HG02852 (cell line): ENCODE data around the gene R3HCC1L.

ENCODE experiments used
- ATAC-seq: cut with Tn5 transposase; IDR thresholded peaks from one replicate; pipeline ENCODE4 v1.9.1; 2021; ENCODE audit warnings: mild to moderate bottlenecking, moderate library complexity; ENCODE audit not compliant: unreplicated experiment

Gene R3HCC1L

DNA sequence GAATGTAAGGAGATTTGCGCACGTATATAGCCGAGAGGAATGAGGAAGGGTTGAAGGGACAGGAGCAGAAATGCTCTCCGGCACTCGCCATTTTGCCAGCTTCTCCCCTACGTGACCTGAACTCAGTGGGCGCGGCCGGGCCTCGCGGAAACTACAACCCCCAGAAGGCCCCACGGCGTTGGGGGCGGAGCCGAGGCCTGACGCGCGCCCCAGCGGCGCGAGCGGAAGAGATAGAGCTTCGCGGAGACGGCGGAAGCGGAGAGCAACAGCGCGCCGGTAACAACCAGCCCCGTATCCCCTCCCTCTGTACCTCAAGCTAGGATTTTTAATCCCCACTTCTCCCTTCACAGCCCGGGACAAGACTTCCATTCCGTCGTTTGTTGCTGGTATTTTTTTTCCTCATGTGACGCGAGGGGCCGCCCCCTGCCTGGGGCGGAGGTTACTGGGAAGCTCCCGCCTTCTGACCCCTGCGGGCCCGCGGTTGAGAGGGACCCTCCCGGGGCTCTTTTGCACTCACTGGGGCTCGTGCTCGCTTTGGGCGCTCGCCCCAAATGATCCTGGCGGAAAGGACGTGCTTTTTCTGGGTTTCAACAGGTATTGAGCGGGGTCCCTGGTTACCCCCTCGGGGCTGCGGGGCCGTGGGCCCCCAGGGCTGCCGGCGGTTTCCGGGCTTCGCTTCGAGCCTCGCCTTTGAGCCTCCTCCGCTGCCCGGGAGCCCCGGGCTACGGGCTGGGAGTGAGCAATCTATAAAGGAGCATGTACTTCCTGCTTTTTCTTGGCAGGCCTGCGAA is at the start of gene R3HCC1L:
TSS of gene R3HCC1L (plus strand) at position 227 of the 791 bp plus-strand sequence. CDS start 73,458 bp downstream, outside the sequence.
- peak; percentile 92 for ATAC-seq

DNA sequence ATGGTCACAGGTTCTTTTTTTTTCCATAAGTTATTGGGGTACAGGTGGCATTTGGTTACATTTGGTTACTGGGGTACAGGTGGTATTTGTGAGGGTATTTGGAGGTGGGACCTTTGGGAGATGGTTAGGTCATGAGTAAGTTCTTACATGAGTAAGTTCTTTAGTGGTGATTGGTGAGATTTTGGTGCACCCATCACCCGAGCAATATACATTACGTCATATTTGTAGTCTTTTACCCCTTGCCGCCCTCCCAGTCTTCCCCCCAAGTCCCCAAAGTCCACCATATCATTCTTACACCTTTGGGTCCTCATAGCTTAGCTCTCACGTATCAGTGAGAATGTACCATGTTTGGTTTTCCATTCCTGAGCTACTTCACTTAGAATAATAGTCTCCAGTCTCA is 49.2 kb upstream of the R3HCC1L start:
- no peak for ATAC-seq

- no peak for ATAC-seq
Measured at GRCh38 chr10:98086837-98087708, 47.4 kb upstream of the R3HCC1L start.

GRCh38 chr10:98088186-98088971 is 46.1 kb upstream of the R3HCC1L start:
- no peak for ATAC-seq

DNA sequence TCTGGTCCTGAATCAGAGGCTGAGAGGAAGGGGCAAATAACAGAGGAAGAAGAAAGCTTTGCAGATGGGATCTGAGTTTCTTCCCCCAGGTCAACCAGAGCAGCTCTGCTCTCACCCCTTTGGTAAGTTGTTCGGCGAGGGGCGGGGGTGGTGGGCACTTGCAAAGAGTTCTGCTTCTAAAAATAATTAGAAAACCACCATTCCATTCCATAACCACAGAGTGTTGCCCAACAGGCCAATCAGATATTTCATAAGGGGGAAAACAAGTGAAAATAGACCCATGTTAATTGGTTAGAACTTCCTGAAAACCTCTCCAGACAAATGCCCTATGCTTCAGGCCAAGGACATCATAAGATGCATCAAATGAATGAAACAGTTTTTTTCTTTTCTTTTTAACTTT is 43.6 kb upstream of the R3HCC1L start:
- no peak for ATAC-seq

DNA sequence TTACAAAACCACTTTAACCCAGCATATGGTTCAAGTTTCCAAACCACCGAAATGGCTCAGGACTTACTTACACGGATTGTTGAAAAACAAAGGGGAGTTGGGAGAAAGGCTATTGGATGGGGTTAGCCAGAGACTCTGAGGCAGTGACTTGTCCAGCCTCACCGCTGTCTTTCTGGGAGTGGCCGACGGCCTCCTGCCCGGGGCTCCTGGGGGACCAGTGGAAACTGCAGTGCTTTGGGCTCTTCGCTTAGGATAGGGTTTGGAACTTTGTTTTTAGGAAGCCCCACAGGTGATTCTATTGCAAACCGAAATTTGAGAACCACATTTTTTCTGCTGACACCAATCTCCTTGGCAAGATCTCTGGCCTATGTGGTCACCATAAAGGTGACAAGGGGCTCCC is 38.1 kb upstream of the R3HCC1L start:
- no peak for ATAC-seq

DNA sequence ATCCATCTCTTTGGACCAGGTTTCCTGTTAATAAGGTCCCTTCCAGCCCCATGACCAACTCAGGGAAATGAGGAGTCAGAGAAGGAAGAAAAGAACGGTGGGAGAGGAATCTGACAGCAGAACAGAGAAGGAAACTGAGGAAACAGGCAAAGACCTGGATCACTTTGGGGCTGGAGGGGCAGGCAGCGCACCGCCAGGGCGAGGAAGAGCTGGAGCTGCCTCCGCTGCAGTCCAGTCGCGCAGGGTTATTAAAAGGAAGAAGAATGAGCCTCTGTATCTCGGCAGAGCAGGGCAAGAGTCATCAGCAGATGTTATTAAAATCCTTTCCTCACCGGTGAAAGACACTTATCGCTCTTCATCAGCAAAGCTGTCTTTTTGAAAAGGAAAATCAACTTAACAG is 37.7 kb upstream of the R3HCC1L start:
- no peak for ATAC-seq

- no peak for ATAC-seq
Measured at GRCh38 chr10:98097175-98097574, 37.3 kb upstream of the R3HCC1L start.

GRCh38 chr10:98097616-98098015 is 36.8 kb upstream of the R3HCC1L start:
- ATAC-seq = no peak

DNA sequence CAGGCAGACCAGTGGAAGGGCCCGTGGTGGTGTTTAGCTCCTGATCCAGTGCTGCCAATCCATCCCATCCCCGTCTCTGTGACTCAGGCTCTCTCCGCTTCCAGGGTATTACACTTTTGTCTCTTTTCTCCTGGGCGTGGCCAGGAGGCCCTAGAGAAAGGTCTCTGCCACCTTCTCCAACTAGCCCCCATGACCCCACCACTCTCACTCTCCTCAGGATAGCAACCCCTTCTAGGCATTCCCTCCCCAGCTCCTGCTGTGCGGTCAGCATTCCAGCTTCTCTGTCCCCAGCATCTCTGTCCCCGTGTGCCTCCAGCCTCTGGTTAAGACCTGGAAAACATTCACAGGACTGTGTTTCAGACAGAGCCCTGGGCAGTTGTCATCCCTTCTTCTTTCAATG is 36.2 kb upstream of the R3HCC1L start:
- no peak for ATAC-seq

GRCh38 chr10:98100476-98100875 is 34.0 kb upstream of the R3HCC1L start:
- ATAC-seq = no peak

DNA sequence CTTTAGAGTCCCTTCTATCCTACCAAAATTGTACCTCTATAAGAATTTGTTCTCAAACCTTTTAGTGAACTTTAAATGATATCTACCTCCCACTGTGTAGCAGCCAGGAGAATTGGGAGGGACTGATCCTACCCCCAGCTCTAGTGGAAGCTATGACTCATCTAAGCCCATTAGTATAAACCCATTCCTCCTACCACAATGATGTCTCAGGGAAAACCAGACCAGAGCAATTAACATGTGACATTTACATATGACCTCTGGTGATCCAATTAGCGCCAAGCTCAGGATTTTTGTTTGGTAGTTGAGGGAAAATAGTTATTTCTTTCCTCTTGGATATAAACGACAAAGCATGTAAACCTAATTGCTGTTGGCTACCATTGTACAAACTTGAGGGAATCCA is 33.1 kb upstream of the R3HCC1L start:
- no peak for ATAC-seq

GRCh38 chr10:98104125-98104524 is 30.3 kb upstream of the R3HCC1L start:
- no peak for ATAC-seq

- ATAC-seq = no peak
Measured at GRCh38 chr10:98106531-98106930, 27.9 kb upstream of the R3HCC1L start.

DNA sequence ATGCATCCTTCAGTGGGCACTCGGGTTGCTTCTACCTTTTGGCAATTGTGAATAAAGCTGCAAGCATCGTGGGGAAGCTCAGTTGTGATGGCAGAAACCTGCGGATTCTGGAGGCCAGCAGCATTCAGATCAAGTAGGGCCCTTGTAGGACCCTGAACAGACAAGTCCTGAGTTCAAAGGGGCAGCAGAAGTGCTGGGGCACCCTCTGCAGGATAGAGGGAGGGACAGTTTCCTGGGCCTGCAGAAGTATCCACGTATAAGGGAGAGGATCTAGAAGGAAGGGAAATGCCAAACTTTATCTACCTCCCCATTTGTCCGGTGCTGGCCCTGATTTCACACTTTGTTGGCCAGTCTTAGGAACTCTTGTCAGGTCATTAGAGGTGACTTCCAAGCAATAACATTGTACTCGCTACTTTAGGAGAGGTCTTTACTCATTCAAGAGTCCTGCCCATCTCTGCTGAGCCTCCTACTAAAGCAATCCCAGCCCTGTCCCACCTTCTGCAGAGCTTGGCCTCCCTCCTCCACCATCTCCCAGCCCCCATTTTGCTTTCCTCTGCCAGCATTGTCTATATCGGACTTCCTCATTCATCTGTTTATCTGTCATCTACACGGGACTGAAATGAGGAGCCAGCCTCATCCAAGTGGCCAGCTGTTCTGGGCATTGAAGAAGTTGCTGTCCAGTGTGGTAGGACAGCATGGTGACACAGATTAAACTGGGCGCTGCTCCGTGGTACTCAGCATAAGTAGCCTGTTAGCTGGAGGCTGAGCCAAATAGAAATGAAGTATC is 26.6 kb upstream of the R3HCC1L start:
- ATAC-seq = no peak

DNA sequence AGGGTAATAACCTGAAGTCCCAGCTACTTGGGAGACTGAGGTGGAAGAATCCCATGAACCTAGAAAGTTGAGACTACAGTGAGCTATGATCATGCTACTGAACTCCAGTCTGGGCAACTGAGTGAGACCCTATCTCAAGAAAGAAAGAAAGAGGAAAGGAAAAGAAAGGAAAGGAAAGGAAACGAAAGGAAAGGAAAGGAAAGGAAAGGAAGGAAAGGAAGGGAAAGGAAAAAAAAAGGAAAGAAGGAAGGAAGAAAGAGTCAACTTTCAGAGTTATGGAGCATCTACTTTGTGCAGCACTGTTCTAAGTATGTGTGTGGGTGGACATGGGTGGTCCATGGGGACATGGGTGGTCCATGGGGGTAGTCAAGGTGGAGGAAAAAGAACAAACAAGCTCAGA is 24.1 kb upstream of the R3HCC1L start:
- no peak for ATAC-seq

GRCh38 chr10:98115031-98115787 is 19.2 kb upstream of the R3HCC1L start:
- no peak for ATAC-seq

GRCh38 chr10:98119891-98120290 is 14.6 kb upstream of the R3HCC1L start:
- no peak for ATAC-seq

- no peak for ATAC-seq
Measured at GRCh38 chr10:98125940-98126631, 8.4 kb upstream of the R3HCC1L start.
